ENCODE measurements around the gene LCN9. TPM values are rescaled to one million over a fixed set of nuclear protein-coding genes. Genes with fewer than 3 reads are reported as not detected.

The LCN9 gene, protein sequence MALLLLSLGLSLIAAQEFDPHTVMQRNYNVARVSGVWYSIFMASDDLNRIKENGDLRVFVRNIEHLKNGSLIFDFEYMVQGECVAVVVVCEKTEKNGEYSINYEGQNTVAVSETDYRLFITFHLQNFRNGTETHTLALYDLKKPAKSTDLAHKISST
- not detected for polyA plus RNA-seq (2012; ENCODE audit: missing spikeins)

DNA sequence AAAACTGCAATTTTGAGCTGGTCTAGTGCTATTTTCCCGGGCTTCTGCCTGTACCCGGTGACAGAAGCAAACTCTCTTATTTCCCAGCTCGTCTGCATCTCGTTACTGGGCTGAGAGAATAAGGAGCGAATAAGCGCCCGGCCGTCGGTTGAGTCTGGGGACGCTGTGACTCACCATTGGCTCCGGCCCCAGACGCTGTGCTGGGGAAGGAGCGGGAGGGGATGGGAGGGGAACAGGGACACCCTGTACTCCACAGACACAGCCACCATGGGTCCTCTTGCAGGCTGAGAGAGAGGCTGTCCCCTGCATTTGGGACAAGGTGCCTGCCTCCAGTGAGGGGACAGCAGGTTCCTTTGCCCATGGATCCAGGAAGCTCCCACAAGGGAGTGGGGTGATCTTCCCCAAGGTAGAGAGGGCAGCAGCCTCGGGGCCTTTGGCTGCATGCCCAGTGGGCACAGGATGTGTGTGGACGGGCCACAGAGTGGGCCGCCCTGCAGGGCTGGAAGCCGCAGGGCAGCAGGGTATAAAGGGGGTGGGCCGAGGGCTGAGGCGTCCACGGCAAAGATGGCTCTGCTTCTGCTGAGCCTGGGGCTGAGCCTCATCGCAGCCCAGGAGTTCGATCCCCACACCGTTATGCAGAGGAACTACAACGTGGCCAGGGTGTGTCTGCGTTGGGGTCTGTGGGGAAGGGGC lies at the start of gene LCN9:
TSS of gene LCN9 (plus strand) at position 552 of the 693 bp plus-strand sequence. CDS start at position 565, 13 bp downstream.
- no peak for FAIRE-seq
- no peak for TF ChIP-seq POLR2A (IDR thresholded peaks at IDR 0.05; ENCODE audit: low read depth, low read length)
- no peak for TF ChIP-seq POLR2AphosphoS5 (IDR thresholded peaks at IDR 0.05; ENCODE audit: low read depth, low read length)
- no peak for TF ChIP-seq TAF1 (IDR thresholded peaks at IDR 0.05; ENCODE audit: borderline replicate concordance, low read depth, low read length)
- DNase-seq (ENCODE audit: insufficient read length), result no peak

DNA sequence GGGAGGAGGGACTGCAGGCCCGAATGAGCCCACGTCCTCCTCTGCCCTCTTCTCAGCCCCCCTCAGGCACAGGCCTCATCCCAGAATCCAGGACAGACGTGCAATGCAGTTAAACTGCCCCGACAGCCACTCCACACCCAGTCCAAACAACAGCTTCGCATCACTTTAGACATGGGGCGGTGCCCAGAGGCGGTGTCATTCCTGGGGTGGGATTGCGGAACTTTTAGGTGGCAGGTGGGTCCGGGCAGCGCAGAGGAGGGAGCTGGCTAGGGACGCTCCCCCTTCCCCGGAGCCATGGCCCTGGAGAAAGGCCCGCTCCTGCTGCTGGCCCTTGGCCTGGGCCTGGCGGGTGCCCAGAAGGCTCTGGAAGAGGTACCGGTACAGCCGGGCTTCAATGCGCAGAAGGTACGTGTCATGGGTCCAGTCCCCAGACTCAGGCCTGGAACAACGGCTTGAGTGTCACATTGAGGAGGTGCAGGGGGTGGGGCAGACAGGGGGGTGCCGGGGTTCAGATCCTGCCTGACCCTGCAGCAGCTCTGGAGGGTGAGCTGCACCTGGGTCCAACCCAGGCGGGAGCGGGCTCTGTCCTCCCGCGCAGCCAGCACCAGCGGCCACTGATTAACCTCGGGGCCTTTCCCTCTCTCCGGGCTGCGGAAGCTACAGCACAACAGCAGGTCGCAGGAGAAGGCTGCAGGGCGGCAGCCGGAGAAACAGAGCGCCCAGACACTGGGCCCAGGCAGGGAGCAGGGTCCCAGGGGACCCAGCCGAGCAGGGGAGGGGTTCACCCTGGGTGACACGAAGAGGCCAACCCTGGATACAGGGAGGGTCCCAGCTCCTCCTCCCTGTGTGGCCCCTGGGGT lies 48.9 kb upstream of the LCN9 start:
- DNase-seq (ENCODE audit: insufficient read length) (no peak), FAIRE-seq (no peak)
- TF ChIP-seq POLR2AphosphoS5 (IDR thresholded peaks at IDR 0.05; ENCODE audit: low read depth, low read length) (no peak), TAF1 (IDR thresholded peaks at IDR 0.05; ENCODE audit: borderline replicate concordance, low read depth, low read length) (no peak), POLR2A (IDR thresholded peaks at IDR 0.05; ENCODE audit: low read depth, low read length) (no peak)

DNA sequence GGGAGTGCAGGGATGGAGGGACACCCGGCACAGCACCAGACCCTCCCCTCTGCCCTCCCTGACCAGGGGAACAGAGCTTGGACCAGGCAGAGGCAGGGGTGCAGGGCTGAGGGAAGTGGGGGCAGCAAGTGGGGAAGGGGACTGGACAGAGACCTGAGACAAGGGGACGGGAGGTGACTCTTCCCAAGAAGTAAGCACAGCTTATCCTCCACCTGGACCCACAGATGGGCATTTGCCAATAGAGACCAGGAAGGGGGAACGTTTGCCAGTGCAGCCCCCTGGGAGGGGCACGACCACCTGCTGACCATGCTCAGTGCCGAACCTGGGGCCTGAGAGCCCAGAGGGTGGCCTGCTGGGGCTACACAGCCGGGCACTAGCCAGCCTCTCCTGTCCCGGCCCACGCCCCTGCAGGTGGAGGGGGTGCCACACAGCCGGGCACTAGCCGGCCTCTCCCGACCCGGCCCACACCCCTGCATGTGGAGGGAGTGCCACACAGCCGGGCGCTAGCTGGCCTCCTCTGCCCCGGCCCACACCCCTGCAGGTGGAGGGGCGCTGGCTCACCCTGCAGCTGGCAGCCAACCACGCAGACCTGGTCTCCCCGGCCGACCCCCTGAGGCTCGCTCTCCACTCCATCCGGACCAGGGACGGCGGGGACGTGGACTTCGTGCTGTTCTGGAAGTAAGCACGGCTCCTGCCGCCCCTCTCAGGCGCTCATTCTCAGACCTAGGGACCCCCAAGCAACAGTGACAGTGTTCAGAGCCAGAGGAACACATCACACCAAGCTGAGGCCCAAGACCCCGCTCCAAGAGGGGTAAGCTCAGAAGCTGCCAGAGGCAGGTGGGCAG lies 48.1 kb upstream of the LCN9 start:
- FAIRE-seq, result no peak
- no peak for TF ChIP-seq TAF1 (IDR thresholded peaks at IDR 0.05; ENCODE audit: borderline replicate concordance, low read depth, low read length)
- TF ChIP-seq POLR2AphosphoS5 (IDR thresholded peaks at IDR 0.05; ENCODE audit: low read depth, low read length), result no peak
- no peak for TF ChIP-seq POLR2A (IDR thresholded peaks at IDR 0.05; ENCODE audit: low read depth, low read length)
- no peak for DNase-seq (ENCODE audit: insufficient read length)

DNA sequence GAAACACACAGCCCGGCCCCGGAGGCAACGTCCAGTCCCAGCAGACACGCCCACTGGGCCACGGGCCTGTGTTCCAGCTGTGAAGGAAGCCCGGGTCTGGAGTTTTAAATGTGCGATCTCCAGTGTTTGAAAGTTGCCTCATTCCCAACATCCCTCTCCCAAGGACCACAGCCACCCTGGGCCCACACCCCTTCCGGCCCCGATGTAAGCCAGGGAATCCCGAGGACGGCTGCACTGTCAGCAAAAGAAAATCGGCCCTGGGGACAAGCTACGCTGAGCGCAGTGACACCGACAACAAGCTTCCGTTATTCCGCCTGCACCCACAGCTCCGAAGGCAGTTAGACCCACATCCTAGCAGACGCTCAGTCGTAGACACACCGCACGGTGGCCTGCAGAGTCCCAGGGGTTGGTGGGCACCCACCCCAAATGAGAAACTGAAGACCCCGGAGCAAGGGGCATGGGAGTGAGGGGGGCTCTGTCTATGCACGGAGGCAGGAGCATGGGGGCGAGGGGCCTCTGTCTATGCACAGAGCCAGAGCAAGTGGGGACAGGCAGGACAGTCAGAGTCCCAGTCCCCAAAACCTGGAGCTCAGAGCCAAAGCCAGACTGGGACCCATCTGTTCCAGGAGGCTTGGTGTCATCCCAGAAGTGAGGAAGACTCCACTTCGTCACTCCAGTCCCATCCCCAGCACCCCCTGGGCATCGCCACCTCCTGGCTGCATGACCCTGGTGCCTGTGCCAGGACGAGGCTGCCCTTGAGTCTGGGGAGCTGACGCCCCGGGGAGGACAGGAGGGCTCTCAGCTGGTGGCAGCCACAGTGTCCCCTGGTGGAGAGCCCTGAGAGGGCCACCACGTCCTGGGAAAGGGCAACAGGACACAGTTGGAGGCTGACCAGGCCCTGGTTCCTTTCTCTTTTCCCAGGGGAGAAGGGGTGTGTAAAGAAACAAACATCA lies 47.2 kb upstream of the LCN9 start:
- DNase-seq (ENCODE audit: insufficient read length), result no peak
- TF ChIP-seq POLR2AphosphoS5 (IDR thresholded peaks at IDR 0.05; ENCODE audit: low read depth, low read length) (no peak), POLR2A (IDR thresholded peaks at IDR 0.05; ENCODE audit: low read depth, low read length) (no peak), TAF1 (IDR thresholded peaks at IDR 0.05; ENCODE audit: borderline replicate concordance, low read depth, low read length) (no peak)
- no peak for FAIRE-seq

DNA sequence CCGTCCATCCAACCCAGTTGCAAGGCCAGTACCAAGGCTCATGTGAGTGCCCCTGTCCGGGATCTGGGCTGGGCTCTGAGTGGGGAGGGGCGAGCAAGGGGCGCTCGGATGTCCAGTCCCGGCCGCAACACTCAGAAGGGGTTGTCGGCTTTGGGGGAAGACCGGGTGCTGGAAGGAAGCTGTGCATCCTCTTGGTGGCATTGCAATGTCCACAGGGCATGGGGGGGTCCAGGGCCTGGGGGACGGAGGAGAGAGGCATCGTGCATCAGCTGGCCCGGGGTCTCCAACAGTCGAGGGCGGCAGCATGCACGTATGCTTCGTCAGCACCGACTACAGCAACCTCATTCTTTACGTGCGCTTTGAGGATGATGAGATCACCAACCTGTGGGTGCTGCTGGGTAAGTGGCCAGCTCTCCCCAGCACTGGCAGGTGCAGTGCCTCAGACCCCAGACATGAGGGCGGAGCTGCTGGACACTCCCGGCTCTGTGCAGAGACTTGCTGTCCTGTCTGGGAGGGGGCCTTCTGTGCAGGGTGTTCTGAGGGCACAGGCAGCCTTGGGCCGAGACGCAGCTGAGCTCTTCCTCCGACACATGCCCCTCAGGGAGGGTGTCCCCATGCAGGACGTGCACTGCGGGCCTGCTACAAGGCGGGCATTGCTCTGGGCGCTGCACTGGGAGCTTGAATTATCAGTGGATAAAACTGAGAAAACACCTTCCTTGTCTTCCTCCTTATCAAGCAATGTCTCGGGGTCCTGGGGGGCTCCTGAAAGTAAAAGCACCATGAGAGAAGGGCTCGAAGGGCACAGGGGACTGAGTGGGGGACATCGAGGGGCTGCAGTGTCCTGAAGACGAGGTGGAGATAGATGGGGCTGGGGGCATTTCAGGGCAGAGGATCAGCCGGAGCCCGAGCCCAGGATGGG lies 46.2 kb upstream of the LCN9 start:
- DNase-seq (ENCODE audit: insufficient read length), result no peak
- TF ChIP-seq POLR2AphosphoS5 (IDR thresholded peaks at IDR 0.05; ENCODE audit: low read depth, low read length), result no peak
- TF ChIP-seq POLR2A (IDR thresholded peaks at IDR 0.05; ENCODE audit: low read depth, low read length), result no peak
- TF ChIP-seq TAF1 (IDR thresholded peaks at IDR 0.05; ENCODE audit: borderline replicate concordance, low read depth, low read length), result no peak
- no peak for FAIRE-seq

DNA sequence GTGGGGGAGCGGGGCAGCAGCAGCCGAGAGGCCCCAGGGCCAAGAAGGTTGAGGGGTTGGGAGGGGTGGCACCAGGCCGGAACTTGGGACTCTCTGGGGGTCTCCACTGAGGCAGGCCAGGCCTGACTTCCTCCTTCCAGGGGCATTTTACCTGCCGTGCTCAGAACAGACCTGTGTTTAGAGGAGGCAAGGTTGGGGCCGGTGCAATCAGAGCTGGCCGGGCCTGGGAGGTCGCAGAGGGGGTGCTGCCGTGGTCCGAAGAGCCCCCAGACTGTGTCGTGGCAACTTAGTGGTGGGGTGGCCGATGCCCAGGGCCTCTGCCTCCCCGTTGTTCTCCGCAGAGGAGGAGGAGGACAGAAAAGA lies 45.6 kb upstream of the LCN9 start:
- FAIRE-seq (no peak), DNase-seq (ENCODE audit: insufficient read length) (no peak)
- TF ChIP-seq POLR2AphosphoS5 (IDR thresholded peaks at IDR 0.05; ENCODE audit: low read depth, low read length) (no peak), POLR2A (IDR thresholded peaks at IDR 0.05; ENCODE audit: low read depth, low read length) (no peak), TAF1 (IDR thresholded peaks at IDR 0.05; ENCODE audit: borderline replicate concordance, low read depth, low read length) (no peak)

DNA sequence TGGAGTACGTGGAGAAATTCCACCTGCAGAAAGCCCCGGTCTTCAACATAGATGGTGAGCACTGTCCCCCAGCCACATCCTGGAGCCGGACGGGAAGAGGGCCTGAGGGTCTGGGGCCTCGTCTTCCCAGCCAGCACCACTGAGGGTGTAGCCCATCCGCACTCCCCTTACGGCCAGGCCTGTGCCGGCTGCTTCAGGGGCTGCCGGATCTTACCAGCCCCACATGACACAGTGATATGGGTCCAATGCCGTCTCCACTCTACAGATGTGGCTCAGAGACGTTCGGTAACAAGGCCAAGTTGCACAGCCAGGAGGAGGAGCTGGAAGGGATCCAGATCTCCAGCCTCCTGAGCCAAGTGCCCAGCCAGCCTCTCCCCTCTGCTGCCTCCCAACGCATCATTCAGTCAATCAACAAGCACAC lies 45.1 kb upstream of the LCN9 start:
- DNase-seq (ENCODE audit: insufficient read length), result no peak
- no peak for TF ChIP-seq POLR2A (IDR thresholded peaks at IDR 0.05; ENCODE audit: low read depth, low read length)
- TF ChIP-seq POLR2AphosphoS5 (IDR thresholded peaks at IDR 0.05; ENCODE audit: low read depth, low read length), result no peak
- TF ChIP-seq TAF1 (IDR thresholded peaks at IDR 0.05; ENCODE audit: borderline replicate concordance, low read depth, low read length), result no peak
- FAIRE-seq, result no peak

DNA sequence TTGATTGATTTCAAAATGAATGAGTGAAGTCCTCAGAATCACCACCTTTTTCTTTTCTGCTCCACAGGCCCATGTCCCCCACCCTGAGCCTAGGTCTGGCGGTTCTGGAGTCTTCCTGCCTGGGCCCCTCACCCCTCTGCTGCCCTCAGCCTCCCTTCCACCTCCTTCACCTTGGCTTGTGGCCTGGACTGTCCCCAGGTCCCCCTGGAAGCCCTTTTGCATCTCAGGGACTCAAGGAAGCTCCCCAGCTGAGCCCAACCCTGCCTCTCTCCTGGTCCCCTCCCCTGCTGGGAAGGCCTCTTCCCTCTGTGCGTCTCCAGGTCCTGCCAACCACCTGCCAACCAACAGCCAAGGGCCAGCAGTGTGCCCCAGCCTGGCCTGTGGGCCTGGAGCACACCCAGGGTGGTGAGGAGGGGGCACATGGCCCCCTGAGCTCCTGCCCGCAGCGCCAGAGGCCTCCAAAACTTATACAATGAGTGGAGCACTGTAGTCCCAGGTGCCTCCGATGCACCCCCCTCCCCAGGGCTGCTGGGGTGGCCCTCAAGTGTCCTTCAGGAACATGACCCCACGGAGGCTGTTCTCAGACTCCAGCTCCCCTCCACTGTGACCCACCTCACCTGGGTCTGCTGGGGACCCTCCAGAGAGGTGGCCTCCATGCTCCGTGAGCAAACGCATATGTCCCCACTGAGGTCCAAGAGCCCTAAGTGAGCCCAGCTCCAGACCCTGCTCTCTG lies 44.1 kb upstream of the LCN9 start:
- no peak for FAIRE-seq
- DNase-seq (ENCODE audit: insufficient read length), result no peak

DNA sequence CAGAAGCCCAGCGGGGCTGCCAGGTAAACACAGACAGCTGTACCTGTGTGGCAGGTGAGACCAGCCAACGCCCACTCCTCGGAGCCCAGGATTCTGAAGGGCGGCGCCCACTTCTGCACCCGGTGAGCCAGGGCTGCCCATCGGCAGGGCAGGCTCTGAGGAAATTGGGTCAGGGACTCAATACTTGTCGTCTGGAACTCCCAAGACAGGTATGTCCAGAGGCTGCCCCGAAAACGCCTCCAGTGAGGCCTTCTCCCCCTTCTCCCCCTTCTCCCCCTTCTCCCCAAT lies 43.6 kb upstream of the LCN9 start:
- TF ChIP-seq POLR2A (IDR thresholded peaks at IDR 0.05; ENCODE audit: low read depth, low read length), result no peak
- TF ChIP-seq POLR2AphosphoS5 (IDR thresholded peaks at IDR 0.05; ENCODE audit: low read depth, low read length), result no peak
- no peak for TF ChIP-seq TAF1 (IDR thresholded peaks at IDR 0.05; ENCODE audit: borderline replicate concordance, low read depth, low read length)
- FAIRE-seq, result no peak
- DNase-seq (ENCODE audit: insufficient read length), result no peak

More for the DNA sequence above, 44.1 kb upstream of the LCN9 start:
- no peak for TF ChIP-seq POLR2A (IDR thresholded peaks at IDR 0.05; ENCODE audit: low read depth, low read length)
- TF ChIP-seq POLR2AphosphoS5 (IDR thresholded peaks at IDR 0.05; ENCODE audit: low read depth, low read length), result no peak
- TF ChIP-seq TAF1 (IDR thresholded peaks at IDR 0.05; ENCODE audit: borderline replicate concordance, low read depth, low read length), result no peak

All from GM12892 (cell line).